HEK293 (cell line): ENCODE results near the gene GTF3C4.

Experiments used
- CTCF ChIP-seq: fragments of 450-650 bp; formaldehyde crosslinking; IDR thresholded peaks from 2 replicates; pipeline ENCODE4 v1.5.1; 2016; ENCODE audit warnings: missing biosample characterization, missing genetic modification characterization
- PATZ1 ChIP-seq: fragments of 450-650 bp; formaldehyde crosslinking; IDR thresholded peaks from 2 replicates; pipeline ENCODE4 v1.5.1; 2016; ENCODE audit warnings: missing biosample characterization, missing genetic modification characterization
- ZBTB26 ChIP-seq: fragments of 450-650 bp; formaldehyde crosslinking; optimal IDR thresholded peaks from 2 replicates; pipeline ENCODE3; 2016; ENCODE audit warnings: missing biosample characterization, mild to moderate bottlenecking, missing genetic modification characterization
- ZBTB44 ChIP-seq: fragments of 450-650 bp; IDR thresholded peaks from 2 replicates; pipeline ENCODE4 v1.5.1; 2018; ENCODE audit warnings: missing biosample characterization, mild to moderate bottlenecking, missing genetic modification characterization
- ZNF174 ChIP-seq: fragments of 450-650 bp; formaldehyde crosslinking; IDR thresholded peaks from 2 replicates; pipeline ENCODE4 v1.5.0; 2017; ENCODE audit warnings: missing biosample characterization, mild to moderate bottlenecking, missing genetic modification characterization
- ZNF580 ChIP-seq: fragments of 450-650 bp; formaldehyde crosslinking; IDR thresholded peaks from 2 replicates; pipeline ENCODE4 v1.5.1; 2016; ENCODE audit warnings: missing biosample characterization, missing genetic modification characterization
- ZNF837 ChIP-seq: fragments of 450-650 bp; formaldehyde crosslinking; IDR thresholded peaks from 2 replicates; pipeline ENCODE4 v1.5.1; 2016; ENCODE audit warnings: missing biosample characterization, missing genetic modification characterization
- ZSCAN30 ChIP-seq: fragments of 450-650 bp; IDR thresholded peaks from 2 replicates; pipeline ENCODE4 v1.5.1; 2018; ENCODE audit warnings: missing biosample characterization, mild to moderate bottlenecking, missing genetic modification characterization, moderate library complexity
- ZXDB ChIP-seq: fragments of 450-650 bp; formaldehyde crosslinking; IDR thresholded peaks from 2 replicates; pipeline ENCODE4 v1.5.1; 2016; ENCODE audit warnings: missing biosample characterization, missing genetic modification characterization

GRCh38 chr9:132730054-132731033 lies 60.1 kb downstream of the GTF3C4 start:
- no peak for TF ChIP-seq ZSCAN30 (tag by site-specific recombination)
- no peak for TF ChIP-seq ZBTB26
- no peak for TF ChIP-seq ZNF580 (tag by site-specific recombination)
- TF ChIP-seq ZNF837 (tag by site-specific recombination), result no peak
- no peak for TF ChIP-seq PATZ1 (tag by site-specific recombination)
- no peak for TF ChIP-seq CTCF (tag by site-specific recombination)
- TF ChIP-seq ZBTB44 (tag by site-specific recombination), result no peak
- TF ChIP-seq ZXDB (tag by site-specific recombination), result no peak
- TF ChIP-seq ZNF174 (tag by site-specific recombination), result no peak
